Measurements from ENCODE around the gene ADAT3. TPM values are rescaled to one million over a fixed set of nuclear protein-coding genes. Genes with fewer than 3 reads are reported as not detected.

Gene ADAT3
- total RNA-seq, 1 donor from 2014 or later = 2.4 TPM

DNA sequence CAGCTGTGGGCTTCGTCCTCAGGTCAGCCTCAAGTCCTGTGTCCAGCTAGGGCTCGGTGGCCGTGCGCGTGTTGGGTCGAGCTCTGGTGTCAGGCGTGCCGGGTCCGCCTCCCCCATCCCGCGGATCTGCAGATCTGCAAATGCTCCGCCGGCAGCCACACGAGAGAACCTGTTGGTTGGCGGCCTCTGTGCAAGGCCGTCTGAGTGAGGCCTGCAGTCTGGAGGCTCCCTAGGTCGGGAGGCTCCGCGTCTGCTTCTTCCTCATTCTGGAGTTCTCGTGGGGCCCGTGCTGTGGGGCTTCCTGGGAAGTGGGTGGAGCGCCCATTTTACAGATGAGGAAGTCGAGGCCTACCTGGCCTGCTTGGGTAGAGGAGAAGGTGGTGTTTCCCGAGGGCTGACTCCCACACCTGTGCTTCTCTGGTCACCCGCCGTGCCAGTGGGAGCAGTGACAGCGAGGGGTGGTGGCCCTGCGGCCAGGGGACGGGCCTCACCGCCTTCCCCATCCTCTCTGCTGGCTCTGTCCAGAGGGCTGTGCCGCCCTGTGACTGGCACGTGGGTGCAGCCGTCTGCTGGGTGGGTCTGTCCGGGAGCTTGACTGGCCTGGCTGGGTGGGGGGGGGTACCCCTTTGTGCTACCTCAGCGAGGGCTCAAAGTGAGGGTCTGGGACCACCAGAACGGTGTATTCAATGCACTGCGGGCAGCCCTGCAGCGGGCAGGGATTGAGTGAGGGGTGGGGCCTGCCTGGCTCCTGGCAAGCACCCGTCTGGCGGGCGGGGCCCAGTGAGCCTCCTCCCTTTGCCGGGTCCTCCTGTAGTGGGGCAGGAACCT lies 39.1 kb downstream of the ADAT3 start:
- Mint-ChIP-seq H3K4me1 (peaks cover 25% of the 10 kb centered on the region), H3K36me3 (peaks cover 15% of the 10 kb centered on the region)
- peaks cover 71% of the 10 kb centered on the region for H4K20me1 ChIP-seq (ENCODE audit: low read depth)

DNA sequence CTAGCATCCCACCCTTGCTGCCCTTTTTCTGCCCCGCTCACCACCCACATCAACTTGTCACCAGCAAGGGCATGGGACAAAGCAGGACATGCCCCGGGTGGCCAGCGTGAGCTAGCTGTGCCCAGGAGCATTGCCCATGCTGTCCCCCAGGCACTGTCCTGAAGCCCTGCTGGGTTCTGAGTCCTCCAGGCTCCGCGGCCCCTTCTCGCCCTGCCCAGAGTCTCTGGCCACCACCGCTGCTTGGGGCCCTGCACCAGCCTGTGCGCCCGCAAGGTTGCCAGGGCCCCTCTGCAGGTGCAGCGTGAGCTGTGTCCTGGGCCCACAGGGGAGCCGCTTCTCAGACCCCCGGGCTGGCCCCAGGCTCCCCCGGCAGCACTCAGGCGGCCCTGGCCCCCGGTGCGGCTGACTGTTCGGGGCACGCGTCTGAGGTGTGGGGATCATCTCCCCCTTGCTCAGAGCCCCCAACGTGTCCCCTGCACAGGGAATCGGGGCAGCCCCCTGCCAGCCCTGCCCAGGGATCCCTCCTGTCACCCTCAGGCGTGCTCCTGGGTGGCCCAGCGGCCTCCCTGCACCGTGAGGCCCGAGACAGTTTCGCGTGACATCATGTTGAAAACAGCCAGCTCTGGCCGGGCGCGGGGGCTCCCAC lies 39.8 kb downstream of the ADAT3 start:
- Histone ChIP-seq H3K27me3 (no peaks in the 10 kb centered on the region), H4K20me1 (ENCODE audit: low read depth) (peaks cover 77% of the 10 kb centered on the region), H3K36me3 (no peaks in the 10 kb centered on the region), H3K9me3 (ENCODE audit: low read depth) (no peaks in the 10 kb centered on the region), H3F3A (ENCODE audit: low read depth) (peaks cover 28% of the 10 kb centered on the region), H3K4me2 (no peak overlapping the region), H3K4me1 (peaks cover 11% of the 10 kb centered on the region), H2AFZ (replicated peaks) (no peak overlapping the region), H3K9ac (no peak overlapping the region), H3K4me3 (no peak overlapping the region), H3K79me2 (ENCODE audit: low read depth) (peaks cover 89% of the 10 kb centered on the region), H3K27ac (no peak overlapping the region)
- TF ChIP-seq EZH2phosphoT487 (IDR thresholded peaks at IDR 0.05) (no peak), EZH2 (IDR thresholded peaks at IDR 0.05) (no peak)
- TF ChIP-seq, protein P1, sequence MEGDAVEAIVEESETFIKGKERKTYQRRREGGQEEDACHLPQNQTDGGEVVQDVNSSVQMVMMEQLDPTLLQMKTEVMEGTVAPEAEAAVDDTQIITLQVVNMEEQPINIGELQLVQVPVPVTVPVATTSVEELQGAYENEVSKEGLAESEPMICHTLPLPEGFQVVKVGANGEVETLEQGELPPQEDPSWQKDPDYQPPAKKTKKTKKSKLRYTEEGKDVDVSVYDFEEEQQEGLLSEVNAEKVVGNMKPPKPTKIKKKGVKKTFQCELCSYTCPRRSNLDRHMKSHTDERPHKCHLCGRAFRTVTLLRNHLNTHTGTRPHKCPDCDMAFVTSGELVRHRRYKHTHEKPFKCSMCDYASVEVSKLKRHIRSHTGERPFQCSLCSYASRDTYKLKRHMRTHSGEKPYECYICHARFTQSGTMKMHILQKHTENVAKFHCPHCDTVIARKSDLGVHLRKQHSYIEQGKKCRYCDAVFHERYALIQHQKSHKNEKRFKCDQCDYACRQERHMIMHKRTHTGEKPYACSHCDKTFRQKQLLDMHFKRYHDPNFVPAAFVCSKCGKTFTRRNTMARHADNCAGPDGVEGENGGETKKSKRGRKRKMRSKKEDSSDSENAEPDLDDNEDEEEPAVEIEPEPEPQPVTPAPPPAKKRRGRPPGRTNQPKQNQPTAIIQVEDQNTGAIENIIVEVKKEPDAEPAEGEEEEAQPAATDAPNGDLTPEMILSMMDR (IDR thresholded peaks at IDR 0.05) = no peak
- DNase-seq (ENCODE audit: low spot score) = no peak
- H3K4me3 Mint-ChIP-seq = no peak overlapping the region
- H3K36me3 Mint-ChIP-seq = peaks cover 21% of the 10 kb centered on the region
- H3K4me1 Mint-ChIP-seq = peaks cover 19% of the 10 kb centered on the region
- no peaks in the 10 kb centered on the region for H3K9me3 Mint-ChIP-seq
- H3K27ac Mint-ChIP-seq = no peak overlapping the region
- H3K27me3 Mint-ChIP-seq (ENCODE audit: insufficient read depth, low read depth) = peaks cover 4% of the 10 kb centered on the region

More for the DNA sequence above, 39.1 kb downstream of the ADAT3 start:
- peak overlapping the region; percentile 33 for H3K4me3 Mint-ChIP-seq
- H3K9ac ChIP-seq = peak overlapping the region; percentile 72
- no peaks in the 10 kb centered on the region for H3K9me3 ChIP-seq (ENCODE audit: low read depth)
- peaks cover 89% of the 10 kb centered on the region for H3K79me2 ChIP-seq (ENCODE audit: low read depth)
- H3K36me3 ChIP-seq = no peaks in the 10 kb centered on the region
- no peak overlapping the region for H3K4me3 ChIP-seq
- TF ChIP-seq, protein P1 (IDR thresholded peaks at IDR 0.05) = no peak
- no peak for TF ChIP-seq EZH2phosphoT487 (IDR thresholded peaks at IDR 0.05)
- TF ChIP-seq EZH2 (IDR thresholded peaks at IDR 0.05) = no peak
- H3K27me3 Mint-ChIP-seq (ENCODE audit: insufficient read depth, low read depth) = peaks cover 4% of the 10 kb centered on the region
- H3K27ac ChIP-seq = no peak overlapping the region
- H2AFZ ChIP-seq (replicated peaks) = no peak overlapping the region
- no peaks in the 10 kb centered on the region for H3K9me3 Mint-ChIP-seq
- H3F3A ChIP-seq (ENCODE audit: low read depth) = peaks cover 35% of the 10 kb centered on the region
- DNase-seq (ENCODE audit: low spot score) = no peak
- H3K27me3 ChIP-seq = no peaks in the 10 kb centered on the region
- H3K4me1 ChIP-seq = peaks cover 17% of the 10 kb centered on the region
- H3K4me2 ChIP-seq = no peak overlapping the region
- H3K27ac Mint-ChIP-seq = no peak overlapping the region

DNA sequence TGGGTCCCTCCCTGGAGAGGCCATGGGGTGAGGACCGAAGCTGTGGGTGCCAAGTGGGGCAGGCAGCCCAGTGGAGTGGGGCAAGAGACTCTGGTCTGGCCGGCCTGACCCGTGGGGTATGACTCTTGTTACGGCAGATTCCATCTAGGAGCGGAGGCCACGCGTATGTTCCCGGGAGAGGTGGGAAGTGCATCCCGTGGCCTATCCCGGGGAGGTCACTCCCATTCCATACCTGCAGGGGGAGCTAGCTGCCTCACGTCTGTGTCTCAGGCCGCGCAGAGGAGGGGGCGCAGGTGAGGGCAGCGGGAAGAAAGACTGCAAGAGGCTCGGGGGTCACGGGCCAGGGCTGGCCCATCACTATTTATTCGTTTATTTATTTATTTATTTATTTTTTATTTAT lies 40.7 kb downstream of the ADAT3 start:
- Histone ChIP-seq H3K36me3 (no peaks in the 10 kb centered on the region), H3K4me3 (no peak overlapping the region), H3K9ac (no peak overlapping the region), H3K27ac (no peak overlapping the region), H3K27me3 (no peaks in the 10 kb centered on the region), H4K20me1 (ENCODE audit: low read depth) (peaks cover 84% of the 10 kb centered on the region), H3K9me3 (ENCODE audit: low read depth) (no peaks in the 10 kb centered on the region), H3K79me2 (ENCODE audit: low read depth) (peaks cover 97% of the 10 kb centered on the region), H2AFZ (replicated peaks) (no peak overlapping the region), H3F3A (ENCODE audit: low read depth) (peaks cover 21% of the 10 kb centered on the region), H3K4me2 (no peak overlapping the region), H3K4me1 (peaks cover 11% of the 10 kb centered on the region)
- Mint-ChIP-seq H3K27me3 (ENCODE audit: insufficient read depth, low read depth) (peaks cover 7% of the 10 kb centered on the region), H3K9me3 (no peaks in the 10 kb centered on the region), H3K27ac (peak overlapping the region; percentile 54), H3K4me1 (peaks cover 16% of the 10 kb centered on the region), H3K36me3 (peaks cover 24% of the 10 kb centered on the region), H3K4me3 (peak overlapping the region; percentile 67)
- DNase-seq (ENCODE audit: low spot score) = peak; percentile 84
- TF ChIP-seq, protein P1 (IDR thresholded peaks at IDR 0.05) = peak; percentile 67
- no peak for TF ChIP-seq EZH2phosphoT487 (IDR thresholded peaks at IDR 0.05)
